HEK293 (cell line): ENCODE results near the gene SLC1A2.

Experiments used
- CTCF ChIA-PET: fragments of 350-600 bp; formaldehyde crosslinking; extraction: SDS; loops from one replicate; lab custom pipeline; 2021; ENCODE audit warnings: antibody characterized with exemption; lab: Yijun Ruan, JAX
- POLR2A ChIA-PET: fragments of 300-600 bp; formaldehyde crosslinking; extraction: SDS; loops from one replicate; lab custom pipeline; 2020; ENCODE audit warnings: antibody characterized with exemption, inconsistent platforms; lab: Yijun Ruan, JAX
- H3K27ac ChIP-seq: fragments of 200-500 bp; sonication (Bioruptor generic); 2 replicates; pipeline ENCODE4 v1.5.1; 2014; ENCODE audit warnings: low read depth, low read length, control low read depth, inconsistent platforms; ENCODE audit errors: extremely low read depth
- H3K36me3 ChIP-seq, 2 experiments: fragments of 200-500 bp in 1 of 2; sonication (Bioruptor generic) in 1 of 2; 1 replicate in 1 of 2; 2 replicates in 1 of 2; pipeline ENCODE4 v1.5.1; 2014 to 2017; ENCODE audit warnings: inconsistent platforms in 2 of 2, low read length in 2 of 2; ENCODE audit not compliant: control insufficient read depth in 2 of 2, insufficient read depth in 1 of 2
- H3K4me1 ChIP-seq: fragments of 200-500 bp; sonication (Bioruptor generic); 2 replicates; pipeline ENCODE4 v1.5.1; 2014; ENCODE audit warnings: mild to moderate bottlenecking, low read length, inconsistent platforms; ENCODE audit not compliant: control insufficient read depth, insufficient read depth
- H3K4me3 ChIP-seq: 2 replicates; pipeline ENCODE4 v1.5.1; 2011; ENCODE audit warnings: low read depth, mild to moderate bottlenecking, control low read depth, low read length, moderate library complexity
- H3K9me3 ChIP-seq: fragments of 200-500 bp; sonication (Bioruptor generic); 2 replicates; pipeline ENCODE4 v1.5.1; 2014; ENCODE audit warnings: low read depth, low read length, inconsistent platforms; ENCODE audit not compliant: control insufficient read depth, insufficient read depth
- EGR2 ChIP-seq: fragments of 450-650 bp; formaldehyde crosslinking; IDR thresholded peaks from 2 replicates; pipeline ENCODE4 v1.5.1; 2016; ENCODE audit warnings: low read depth, missing biosample characterization, missing genetic modification characterization
- ELK4 ChIP-seq: IDR thresholded peaks from 2 replicates; pipeline ENCODE4 v1.6.1; 2011; ENCODE audit warnings: mild to moderate bottlenecking, low read depth, low read length, borderline replicate concordance
- GFI1B ChIP-seq: fragments of 450-650 bp; formaldehyde crosslinking; IDR thresholded peaks from 2 replicates; pipeline ENCODE4 v1.5.1; 2016; ENCODE audit warnings: missing biosample characterization, missing genetic modification characterization
- INSM2 ChIP-seq: fragments of 450-650 bp; formaldehyde crosslinking; IDR thresholded peaks from 2 replicates; pipeline ENCODE4 v1.5.1; 2016; ENCODE audit warnings: missing biosample characterization, missing genetic modification characterization
- KLF7 ChIP-seq: fragments of 450-650 bp; formaldehyde crosslinking; IDR thresholded peaks from 2 replicates; pipeline ENCODE4 v1.5.1; 2016; ENCODE audit warnings: missing biosample characterization, missing genetic modification characterization, borderline replicate concordance
- OVOL3 ChIP-seq: fragments of 450-650 bp; formaldehyde crosslinking; IDR thresholded peaks from 2 replicates; pipeline ENCODE4 v1.5.1; 2016; ENCODE audit warnings: missing biosample characterization, missing genetic modification characterization
- PRDM4 ChIP-seq: fragments of 450-650 bp; formaldehyde crosslinking; IDR thresholded peaks from 2 replicates; pipeline ENCODE4 v1.5.1; 2017; ENCODE audit warnings: missing biosample characterization, missing genetic modification characterization
- ZBTB1 ChIP-seq: fragments of 450-650 bp; formaldehyde crosslinking; IDR thresholded peaks from 2 replicates; pipeline ENCODE4 v1.5.1; 2016; ENCODE audit warnings: missing biosample characterization, missing genetic modification characterization
- ZNF146 ChIP-seq: fragments of 450-650 bp; formaldehyde crosslinking; IDR thresholded peaks from 2 replicates; pipeline ENCODE4 v1.5.1; 2016; ENCODE audit warnings: missing biosample characterization, missing genetic modification characterization
- ZNF155 ChIP-seq: fragments of 450-650 bp; formaldehyde crosslinking; IDR thresholded peaks from 2 replicates; pipeline ENCODE4 v1.5.1; 2016; ENCODE audit warnings: missing biosample characterization, missing genetic modification characterization
- ZNF19 ChIP-seq: fragments of 450-650 bp; formaldehyde crosslinking; IDR thresholded peaks from 2 replicates; pipeline ENCODE4; 2016; ENCODE audit warnings: missing biosample characterization, missing genetic modification characterization, low read depth
- ZNF214 ChIP-seq: fragments of 450-650 bp; formaldehyde crosslinking; IDR thresholded peaks from 2 replicates; pipeline ENCODE4 v1.5.1; 2017; ENCODE audit warnings: missing biosample characterization, mild to moderate bottlenecking, missing genetic modification characterization, borderline replicate concordance
- ZNF223 ChIP-seq: fragments of 450-650 bp; formaldehyde crosslinking; IDR thresholded peaks from 2 replicates; pipeline ENCODE4 v1.5.1; 2016; ENCODE audit warnings: missing biosample characterization, missing genetic modification characterization
- ZNF354C ChIP-seq: fragments of 450-650 bp; formaldehyde crosslinking; IDR thresholded peaks from 2 replicates; pipeline ENCODE4 v1.5.1; 2016; ENCODE audit warnings: missing biosample characterization, missing genetic modification characterization, low read depth, borderline replicate concordance
- ZNF362 ChIP-seq: fragments of 450-650 bp; formaldehyde crosslinking; IDR thresholded peaks from 2 replicates; pipeline ENCODE4 v1.5.1; 2016; ENCODE audit warnings: missing biosample characterization, missing genetic modification characterization
- ZNF423 ChIP-seq: fragments of 450-650 bp; formaldehyde crosslinking; IDR thresholded peaks from 2 replicates; pipeline ENCODE4 v1.5.1; 2016; ENCODE audit warnings: missing biosample characterization, missing genetic modification characterization
- ZNF521 ChIP-seq: fragments of 450-650 bp; formaldehyde crosslinking; IDR thresholded peaks from 2 replicates; pipeline ENCODE4 v1.5.1; 2017; ENCODE audit warnings: missing biosample characterization, mild to moderate bottlenecking, missing genetic modification characterization
- ZNF623 ChIP-seq: fragments of 450-650 bp; formaldehyde crosslinking; IDR thresholded peaks from 2 replicates; pipeline ENCODE4 v1.5.1; 2016; ENCODE audit warnings: missing biosample characterization, missing genetic modification characterization
- ZNF664 ChIP-seq: fragments of 450-650 bp; formaldehyde crosslinking; IDR thresholded peaks from 2 replicates; pipeline ENCODE4 v1.5.1; 2016; ENCODE audit warnings: missing biosample characterization, missing genetic modification characterization
- ZNF670 ChIP-seq: fragments of 450-650 bp; formaldehyde crosslinking; IDR thresholded peaks from 2 replicates; pipeline ENCODE4 v1.5.1; 2016; ENCODE audit warnings: missing biosample characterization, missing genetic modification characterization, low read depth
- ZNF677 ChIP-seq: fragments of 450-650 bp; IDR thresholded peaks from 2 replicates; pipeline ENCODE4 v1.5.0; 2018; ENCODE audit warnings: missing biosample characterization, mild to moderate bottlenecking, missing genetic modification characterization, moderate library complexity
- ZNF76 ChIP-seq: fragments of 450-650 bp; formaldehyde crosslinking; IDR thresholded peaks from 2 replicates; pipeline ENCODE4; 2016; ENCODE audit warnings: low read depth, missing biosample characterization, missing genetic modification characterization, borderline replicate concordance
- ZNF830 ChIP-seq: fragments of 450-650 bp; IDR thresholded peaks from 2 replicates; pipeline ENCODE4 v1.5.0; 2018; ENCODE audit warnings: missing biosample characterization, missing genetic modification characterization, low read depth, mild to moderate bottlenecking, moderate library complexity
- ZSCAN18 ChIP-seq: fragments of 450-650 bp; formaldehyde crosslinking; IDR thresholded peaks from 2 replicates; pipeline ENCODE4 v1.5.1; 2016; ENCODE audit warnings: missing biosample characterization, missing genetic modification characterization

Gene SLC1A2

GRCh38 chr11:35313066-35313759, 106.1 kb downstream of the SLC1A2 start:
- CTCF ChIA-PET = interaction anchor here (1.3 kb wide), 1 partner anchor 18 kb away, joined by 6 read pairs; no protein-coding TSS in a partner anchor
- TF ChIP-seq ZNF76 (tag by site-specific recombination) (no peak), ZNF362 (no peak), ZNF214 (no peak), ZBTB1 (tag by site-specific recombination) (no peak), ZNF623 (tag by site-specific recombination) (no peak), ZNF354C (tag by site-specific recombination) (no peak), ZNF664 (tag by site-specific recombination) (no peak), ZNF146 (tag by site-specific recombination) (no peak), ZNF223 (no peak), INSM2 (no peak), ZNF670 (tag by site-specific recombination) (no peak)
- POLR2A ChIA-PET = no interaction called here
- H3K9me3 ChIP-seq = no peaks in the 10 kb centered on the region
- no peaks in the 10 kb centered on the region for H3K36me3 ChIP-seq
- no peak overlapping the region for H3K27ac ChIP-seq
- no peak overlapping the region for H3K4me3 ChIP-seq
- H3K4me1 ChIP-seq = no peaks in the 10 kb centered on the region

- ChIA-PET POLR2A (no interaction called here), CTCF (interaction anchor here (0.7 to 1.3 kb wide), 2 partner anchors 16 to 101 kb away, joined by 3 to 4 read pairs; no protein-coding TSS in a partner anchor)
- H3K27ac ChIP-seq = no peak overlapping the region
- H3K4me1 ChIP-seq = no peaks in the 10 kb centered on the region
- no peaks in the 10 kb centered on the region for H3K9me3 ChIP-seq
- H3K4me3 ChIP-seq = no peak overlapping the region
- no peaks in the 10 kb centered on the region for H3K36me3 ChIP-seq
- no peak for TF ChIP-seq ZNF155 (tag by site-specific recombination)
These were observed 108.0 kb downstream of the SLC1A2 start for GRCh38 chr11:35311331-35311730.

- ChIA-PET CTCF (interaction anchor here (0.8 to 0.9 kb wide), 2 partner anchors 11 to 12 kb away, joined by 3 read pairs; no protein-coding TSS in a partner anchor), POLR2A (no interaction called here)
- no peaks in the 10 kb centered on the region for H3K4me1 ChIP-seq
- TF ChIP-seq ZNF423 (tag by site-specific recombination) = no peak
- TF ChIP-seq ZNF521 (tag by site-specific recombination) = no peak
- no peak for TF ChIP-seq EGR2
- no peak for TF ChIP-seq OVOL3
- no peak for TF ChIP-seq ZNF19 (tag by site-specific recombination)
- TF ChIP-seq ZNF677 (tag by site-specific recombination) = no peak
- TF ChIP-seq KLF7 (tag by site-specific recombination) = no peak
- no peak for TF ChIP-seq ZSCAN18 (tag by site-specific recombination)
- no peak for TF ChIP-seq ELK4
- TF ChIP-seq GFI1B = no peak
- no peak for TF ChIP-seq PRDM4 (tag by site-specific recombination)
- no peak for TF ChIP-seq ZNF830
These were observed 111.2 kb downstream of the SLC1A2 start for GRCh38 chr11:35308157-35308556.

More at GRCh38 chr11:35308157-35308556, 111.2 kb downstream of the SLC1A2 start:
- H3K27ac ChIP-seq = no peak overlapping the region
- no peaks in the 10 kb centered on the region for H3K9me3 ChIP-seq
- no peak overlapping the region for H3K4me3 ChIP-seq
- H3K36me3 ChIP-seq = no peaks in the 10 kb centered on the region
